Uterus (tissue), 4 donors: ENCODE results near the gene ANKRD44. TPM values are rescaled to one million over a fixed set of nuclear protein-coding genes. Genes with fewer than 3 reads are reported as not detected.
A peak's percentile ranks its signal among the peaks of the same experiment; 100 is the strongest.
"Not testable (repeated sequence)": the region's sequence is repeated elsewhere in the genome, so short reads cannot be mapped to it uniquely, and the experiment has no call there.

Experiments
- DNase-seq, 2 donors: peaks; one replicate each; pipeline ENCODE4 v3.0.0-alpha.2; 2019 to 2020
- H3K27ac ChIP-seq, 2 donors: fragments of 200-600 bp; sonication (generic); 1 replicate in 1 of 2; 2 replicates in 1 of 2; pipeline ENCODE4 v1.5.1; 2016 to 2018
- H3K27me3 ChIP-seq, 2 donors: fragments of 200-600 bp; sonication (generic); one replicate each; pipeline ENCODE4 v1.5.1; 2018 to 2019; ENCODE audit warnings: control low read depth in 1 of 2
- H3K36me3 ChIP-seq, 2 donors: fragments of 200-600 bp; sonication (generic); one replicate each; pipeline ENCODE4 v1.5.1; 2019; ENCODE audit warnings: control low read depth in 1 of 2
- H3K4me1 ChIP-seq, 2 donors: fragments of 200-600 bp; sonication (generic); one replicate each; pipeline ENCODE4 v1.5.1; 2018 to 2019; ENCODE audit warnings: control low read depth in 1 of 2
- H3K4me3 ChIP-seq, 2 donors: fragments of 200-600 bp; sonication (generic); 1 replicate in 1 of 2; 2 replicates in 1 of 2; pipeline ENCODE4 v1.5.1; 2018 to 2019; ENCODE audit warnings: mild to moderate bottlenecking in 1 of 2
- H3K9me3 ChIP-seq, 2 donors: fragments of 200-600 bp; sonication (generic); one replicate each; pipeline ENCODE4 v1.5.1; 2019; ENCODE audit warnings: control low read depth in 1 of 2
- CTCF ChIP-seq, 4 experiments: fragments of 200-600 bp in 2 of 4; fragments of 450-650 bp in 2 of 4; sonication (generic) in 2 of 4; IDR thresholded peaks; one replicate each; pipeline ENCODE4 v1.5.1; 2016 to 2019; ENCODE audit warnings: antibody characterized with exemption in 4 of 4, mild to moderate bottlenecking in 2 of 4, moderate library complexity in 1 of 4
- POLR2A ChIP-seq, 2 donors: fragments of 450-650 bp; IDR thresholded peaks; one replicate each; pipeline ENCODE4 v1.6.1; 2016; ENCODE audit warnings: antibody characterized with exemption in 2 of 2, mild to moderate bottlenecking in 1 of 2, moderate library complexity in 1 of 2
- intact Hi-C: fragments of 100-400 bp; cut with DNase I; formaldehyde crosslinking; loops from one replicate; pipeline ENCODE4 v1.15.1; 2023; ENCODE audit warnings: low total_unique reads
- total RNA-seq, 4 donors: library from RNA; depleted of rRNA in 3 of 4; stranded (reverse); fragments of >200 nt in 3 of 4; gene quantifications; one replicate each; pipeline versions ENCODE4 v1.1.0 to v1.2.4, GENCODE V29; 2014 to 2023
- donor health status: DM: yes; HTN: yes; CAD: no.

ANKRD44 gene
- total RNA-seq, 4 donors from 2014 or later = 14.4 to 71.5 (median 23.2) TPM

- H3K27me3 ChIP-seq = no peaks in the 10 kb centered on the region
- H3K4me1 ChIP-seq = no peaks in the 10 kb centered on the region
- no peak for DNase-seq
- H3K9me3 ChIP-seq = no peaks in the 10 kb centered on the region
- H3K4me3 ChIP-seq = no peak overlapping the region
- intact Hi-C loops = no loop called here
- no peak for TF ChIP-seq CTCF (IDR thresholded peaks at IDR 0.05)
- no peak for TF ChIP-seq POLR2A (IDR thresholded peaks at IDR 0.05)
- no peaks in the 10 kb centered on the region for H3K36me3 ChIP-seq
- H3K27ac ChIP-seq = no peak overlapping the region
Measured at GRCh38 chr2:197024206-197024605, 286.4 kb downstream of the ANKRD44 start.

- intact Hi-C loops, DNase-seq, H3K9me3 ChIP-seq, H3K4me1 ChIP-seq, H3K27me3 ChIP-seq, H3K27ac ChIP-seq, H3K4me3 ChIP-seq, H3K36me3 ChIP-seq: not testable (repeated sequence)
Measured at GRCh38 chr2:197020921-197021320, 289.7 kb downstream of the ANKRD44 start.

GRCh38 chr2:197013098-197013497, 297.5 kb downstream of the ANKRD44 start:
- intact Hi-C loops = no loop called here
- Histone ChIP-seq H3K4me3 (no peak overlapping the region), H3K27ac (no peak overlapping the region), H3K36me3 (no peaks in the 10 kb centered on the region), H3K9me3 (no peaks in the 10 kb centered on the region), H3K27me3 (no peaks in the 10 kb centered on the region), H3K4me1 (no peaks in the 10 kb centered on the region)
- TF ChIP-seq CTCF (IDR thresholded peaks at IDR 0.05) (no peak), POLR2A (IDR thresholded peaks at IDR 0.05) (no peak)
- no peak for DNase-seq

- intact Hi-C loops = no loop called here
- no peak for TF ChIP-seq POLR2A (IDR thresholded peaks at IDR 0.05)
- peak; percentile 64 to 80 (median 71) for TF ChIP-seq CTCF (IDR thresholded peaks at IDR 0.05)
- H3K36me3 ChIP-seq = no peaks in the 10 kb centered on the region
- H3K27me3 ChIP-seq = no peaks in the 10 kb centered on the region
- no peaks in the 10 kb centered on the region for H3K9me3 ChIP-seq
- no peak overlapping the region for H3K27ac ChIP-seq
- DNase-seq = peak in 1 of 2 donors; percentile 23
- no peak overlapping the region for H3K4me3 ChIP-seq
- no peaks in the 10 kb centered on the region for H3K4me1 ChIP-seq
Measured at GRCh38 chr2:197011801-197012641, 298.6 kb downstream of the ANKRD44 start.

GRCh38 chr2:197011021-197011417, 299.6 kb downstream of the ANKRD44 start:
- no peak for DNase-seq
- no peaks in the 10 kb centered on the region for H3K36me3 ChIP-seq
- TF ChIP-seq POLR2A (IDR thresholded peaks at IDR 0.05) (no peak), CTCF (IDR thresholded peaks at IDR 0.05) (no peak)
- H3K27me3 ChIP-seq = no peaks in the 10 kb centered on the region
- no peaks in the 10 kb centered on the region for H3K4me1 ChIP-seq
- H3K9me3 ChIP-seq = no peaks in the 10 kb centered on the region
- intact Hi-C loops = no loop called here
- H3K4me3 ChIP-seq = no peak overlapping the region
- H3K27ac ChIP-seq = no peak overlapping the region
